GM20431 (cell line): ENCODE data around the gene SEMA4B.

ENCODE experiments used
- in situ Hi-C: fragments of 300-500 bp; cut with MseI, MboI; formaldehyde crosslinking; loops from one replicate; pipeline ENCODE4 v1.15.0; 2020; ENCODE audit warnings: low sequenced_read_pairs; ENCODE audit not compliant: unreplicated experiment

Gene SEMA4B, protein sequence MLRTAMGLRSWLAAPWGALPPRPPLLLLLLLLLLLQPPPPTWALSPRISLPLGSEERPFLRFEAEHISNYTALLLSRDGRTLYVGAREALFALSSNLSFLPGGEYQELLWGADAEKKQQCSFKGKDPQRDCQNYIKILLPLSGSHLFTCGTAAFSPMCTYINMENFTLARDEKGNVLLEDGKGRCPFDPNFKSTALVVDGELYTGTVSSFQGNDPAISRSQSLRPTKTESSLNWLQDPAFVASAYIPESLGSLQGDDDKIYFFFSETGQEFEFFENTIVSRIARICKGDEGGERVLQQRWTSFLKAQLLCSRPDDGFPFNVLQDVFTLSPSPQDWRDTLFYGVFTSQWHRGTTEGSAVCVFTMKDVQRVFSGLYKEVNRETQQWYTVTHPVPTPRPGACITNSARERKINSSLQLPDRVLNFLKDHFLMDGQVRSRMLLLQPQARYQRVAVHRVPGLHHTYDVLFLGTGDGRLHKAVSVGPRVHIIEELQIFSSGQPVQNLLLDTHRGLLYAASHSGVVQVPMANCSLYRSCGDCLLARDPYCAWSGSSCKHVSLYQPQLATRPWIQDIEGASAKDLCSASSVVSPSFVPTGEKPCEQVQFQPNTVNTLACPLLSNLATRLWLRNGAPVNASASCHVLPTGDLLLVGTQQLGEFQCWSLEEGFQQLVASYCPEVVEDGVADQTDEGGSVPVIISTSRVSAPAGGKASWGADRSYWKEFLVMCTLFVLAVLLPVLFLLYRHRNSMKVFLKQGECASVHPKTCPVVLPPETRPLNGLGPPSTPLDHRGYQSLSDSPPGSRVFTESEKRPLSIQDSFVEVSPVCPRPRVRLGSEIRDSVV

DNA sequence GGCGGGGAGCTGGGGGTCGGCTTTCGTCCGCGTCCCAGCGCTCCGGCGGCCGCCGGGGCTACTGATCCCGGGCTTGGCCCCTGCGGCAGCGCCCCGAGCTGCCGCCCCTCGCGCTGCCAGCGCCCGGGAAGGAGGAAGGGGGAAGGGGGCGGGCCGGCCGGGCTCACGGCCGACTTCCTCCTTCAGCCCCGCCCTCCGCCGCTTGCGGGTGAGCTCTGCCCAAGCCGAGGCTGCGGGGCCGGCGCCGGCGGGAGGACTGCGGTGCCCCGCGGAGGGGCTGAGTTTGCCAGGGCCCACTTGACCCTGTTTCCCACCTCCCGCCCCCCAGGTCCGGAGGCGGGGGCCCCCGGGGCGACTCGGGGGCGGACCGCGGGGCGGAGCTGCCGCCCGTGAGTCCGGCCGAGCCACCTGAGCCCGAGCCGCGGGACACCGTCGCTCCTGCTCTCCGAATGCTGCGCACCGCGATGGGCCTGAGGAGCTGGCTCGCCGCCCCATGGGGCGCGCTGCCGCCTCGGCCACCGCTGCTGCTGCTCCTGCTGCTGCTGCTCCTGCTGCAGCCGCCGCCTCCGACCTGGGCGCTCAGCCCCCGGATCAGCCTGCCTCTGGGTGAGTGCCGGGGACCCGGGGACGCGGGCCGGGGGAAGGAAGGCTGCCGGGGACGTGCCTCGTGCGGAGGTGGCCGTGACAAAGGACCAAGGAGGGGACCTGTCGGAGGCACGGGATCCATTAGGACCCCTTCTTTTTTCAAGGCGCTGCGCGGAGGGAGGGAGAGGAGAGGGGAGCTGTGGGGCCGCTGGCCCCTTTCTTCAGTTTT is at the start of gene SEMA4B:
Gene SEMA4B, plus strand, starts transcription at position 201 of the 814 bp plus-strand sequence. Its CDS starts 249 bp downstream, at position 450.
- in situ Hi-C loops: no loop called here

DNA sequence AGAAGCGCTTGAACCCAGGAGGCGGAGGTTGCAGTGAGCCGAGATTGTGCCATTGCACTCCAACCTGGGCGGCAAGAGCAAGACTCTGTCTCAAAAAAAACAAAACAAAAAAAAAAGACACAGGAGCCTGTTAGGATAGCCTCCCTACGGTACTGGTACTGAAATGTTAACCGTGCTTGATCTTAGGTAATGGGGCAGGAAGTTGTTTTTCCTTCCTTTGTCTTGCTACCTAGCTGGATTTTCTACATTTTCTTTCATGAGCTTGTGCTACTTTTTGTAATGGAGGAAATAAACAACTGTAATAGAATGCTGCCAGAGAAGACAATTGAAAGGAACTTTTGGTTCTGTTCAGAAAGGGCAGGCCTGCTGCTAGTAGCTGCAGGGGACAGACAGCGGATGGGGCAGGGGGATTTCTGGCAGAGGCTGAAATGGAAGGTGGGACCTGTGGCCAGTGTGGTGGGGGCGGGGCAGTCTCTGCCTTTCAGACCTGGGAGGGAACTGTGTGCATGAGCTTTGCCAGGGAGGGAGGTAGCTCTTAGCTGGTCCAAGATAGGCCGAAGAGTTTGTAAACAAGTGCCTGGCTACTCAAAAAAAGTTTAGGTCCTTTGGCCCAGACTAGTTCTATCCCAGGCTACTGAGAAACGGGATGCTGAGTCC is 49.0 kb upstream of the SEMA4B start:
- in situ Hi-C loops: no loop called here

DNA sequence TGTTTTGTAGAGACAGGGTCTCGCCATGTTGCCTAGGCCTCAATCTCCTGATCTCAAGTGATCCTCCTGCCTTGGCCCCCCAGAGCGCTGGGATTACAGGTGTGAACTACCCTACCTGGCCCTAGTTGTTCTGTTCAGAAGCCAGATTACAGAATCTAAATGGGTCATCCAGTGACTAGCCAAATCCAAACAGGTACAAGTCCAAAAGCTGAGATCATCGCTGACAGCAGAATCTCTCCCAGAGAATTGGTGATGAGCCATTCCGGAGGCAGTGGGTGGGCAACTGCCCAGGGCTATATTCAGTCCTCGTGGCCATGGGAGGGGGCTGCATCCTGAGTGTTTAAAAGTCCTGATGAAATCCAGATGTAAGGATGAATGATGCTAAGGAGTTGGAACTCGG is 47.5 kb upstream of the SEMA4B start:
- in situ Hi-C loops: no loop called here

DNA sequence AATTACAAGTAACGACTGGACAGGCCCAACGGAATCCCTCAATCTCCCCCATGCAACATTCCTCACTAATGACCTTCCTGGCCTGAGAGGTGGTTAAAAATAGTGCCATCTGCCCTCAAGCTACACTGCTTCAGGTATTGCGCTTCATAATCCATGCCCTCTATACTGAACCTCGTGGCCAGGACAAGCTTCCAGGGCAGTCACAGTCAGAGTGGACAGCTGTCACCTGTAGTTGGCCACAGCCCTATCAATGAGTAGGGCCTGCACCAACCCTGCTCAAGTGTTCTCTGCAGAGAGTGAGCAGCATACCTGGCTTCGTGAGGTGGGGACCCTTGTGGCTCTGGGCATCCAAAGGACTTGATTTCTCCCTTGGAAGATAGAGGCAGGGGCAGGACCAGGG is 46.9 kb upstream of the SEMA4B start:
- in situ Hi-C loops: no loop called here

DNA sequence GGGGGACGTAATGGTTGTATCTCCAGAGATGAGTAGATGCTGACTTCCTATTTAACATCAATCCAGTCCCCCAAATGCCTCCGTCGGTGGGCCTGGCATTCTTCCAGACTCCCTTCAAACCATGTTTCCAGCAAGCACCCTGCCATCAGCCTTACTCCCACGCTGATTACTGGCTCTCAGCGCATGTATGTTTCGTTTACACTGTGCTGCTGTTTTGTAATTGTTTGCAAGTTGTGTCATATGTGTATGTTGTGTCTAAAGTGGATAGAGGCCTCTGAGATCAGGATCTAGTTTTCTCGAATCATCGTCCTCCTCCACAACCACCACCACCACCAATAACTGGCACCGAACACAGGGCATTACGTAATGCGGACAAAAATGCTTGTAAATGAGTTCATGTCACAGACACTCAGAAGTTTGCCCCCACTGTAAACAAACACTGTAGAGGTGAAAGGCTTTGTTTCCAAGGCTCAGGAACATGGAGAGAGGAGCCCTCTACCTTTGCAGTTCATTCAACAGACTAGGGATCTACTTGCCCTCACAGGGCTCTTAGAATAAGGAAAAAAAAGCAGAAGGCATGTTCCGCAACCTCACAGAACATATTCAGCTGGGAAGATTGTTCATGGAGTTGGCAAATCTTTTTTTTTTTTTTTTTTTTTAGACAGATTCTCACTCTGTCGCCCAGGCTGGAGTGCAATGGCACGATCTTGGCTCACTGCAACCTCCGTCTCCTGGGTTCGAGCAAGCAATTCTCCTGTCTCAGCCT is 46.1 kb upstream of the SEMA4B start:
- in situ Hi-C loops: no loop called here

DNA sequence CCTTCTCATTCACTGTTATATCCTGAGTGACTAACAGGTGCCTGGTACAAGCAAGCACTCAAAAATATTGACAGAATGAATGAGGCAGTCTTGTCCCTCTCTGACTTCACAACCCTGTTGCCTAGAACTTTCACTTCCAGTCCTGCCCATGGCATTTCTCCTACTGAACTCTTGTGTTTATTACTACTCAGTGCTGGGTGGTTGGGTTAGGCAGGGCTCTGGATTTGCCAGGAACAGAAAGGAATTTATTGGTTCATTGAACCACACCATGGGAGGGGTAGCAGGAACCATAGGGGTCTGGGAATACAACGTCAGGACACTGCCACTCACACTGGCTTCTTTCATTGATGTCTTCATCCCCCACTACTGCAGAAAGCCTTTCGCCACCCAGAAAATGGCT is 41.9 kb upstream of the SEMA4B start:
- in situ Hi-C loops: no loop called here

DNA sequence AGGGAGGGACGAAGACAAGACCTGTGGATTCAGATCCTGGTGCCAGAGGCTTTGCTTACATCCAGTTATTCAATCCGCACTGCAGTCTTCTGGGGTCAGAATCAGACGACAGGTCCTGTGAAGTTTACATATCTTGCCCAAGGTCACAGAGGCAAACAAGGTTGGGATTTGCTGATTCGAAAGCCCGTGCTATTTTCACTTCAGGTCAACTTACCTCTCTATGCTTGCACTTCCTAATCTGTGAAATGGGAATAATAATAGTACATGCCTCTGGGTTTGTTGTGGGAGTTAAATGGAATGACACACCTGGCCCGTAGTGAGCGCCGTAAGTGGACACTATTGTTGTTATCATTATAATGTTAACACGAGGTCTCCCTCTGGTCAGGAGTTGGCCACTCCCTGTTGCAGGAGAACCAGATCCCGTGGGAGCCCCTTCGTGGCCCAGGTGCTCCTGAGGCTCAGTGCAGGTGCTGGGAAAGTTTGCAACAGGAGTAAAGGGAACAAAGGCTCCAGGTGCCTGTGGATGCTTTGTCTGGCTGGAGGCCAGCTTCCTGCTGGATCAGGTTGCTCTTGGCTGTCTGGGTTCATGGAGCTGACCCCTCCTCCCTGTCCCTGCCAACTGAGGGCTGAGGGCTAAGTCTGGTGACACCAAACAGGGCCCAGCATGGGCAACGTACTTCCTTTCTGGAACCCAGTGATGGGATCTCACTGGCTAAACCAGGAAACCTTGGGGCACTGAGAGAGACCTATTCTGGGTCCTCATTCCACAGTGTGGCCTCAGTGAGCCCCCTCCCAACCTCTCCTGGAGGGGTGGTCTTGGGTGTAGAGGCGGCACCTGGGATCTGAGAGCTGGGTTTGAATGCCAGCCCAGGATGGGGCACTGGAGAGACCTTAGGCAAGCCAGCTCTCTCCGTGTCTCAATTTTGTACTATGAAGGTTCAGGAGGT is 40.1 kb upstream of the SEMA4B start:
- in situ Hi-C loops: loop anchor here (10.0 kb wide), 1 partner anchor 54 kb away; no protein-coding TSS in a partner anchor

DNA sequence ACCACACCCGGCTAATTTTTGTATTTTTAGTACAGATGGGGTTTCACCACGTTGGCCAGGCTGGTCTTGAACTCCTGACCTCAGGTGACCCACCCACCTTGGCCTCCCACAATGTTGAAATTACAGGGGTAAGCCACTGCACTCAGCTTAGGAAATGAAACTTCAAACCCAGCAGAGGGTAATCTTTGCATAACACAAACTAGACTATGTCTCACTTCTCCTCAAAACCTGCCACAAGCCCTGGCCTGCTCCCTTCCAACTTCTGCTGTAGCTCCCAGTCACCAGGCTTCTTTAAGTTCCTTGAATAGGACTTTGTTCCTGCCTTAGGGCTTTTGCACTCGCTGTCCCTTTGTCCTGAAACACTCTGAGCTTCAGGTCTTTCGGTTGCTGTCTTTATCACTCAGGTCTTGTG is 39.2 kb upstream of the SEMA4B start:
- in situ Hi-C loops: loop anchor here (10.0 kb wide), 1 partner anchor 53 kb away; no protein-coding TSS in a partner anchor

DNA sequence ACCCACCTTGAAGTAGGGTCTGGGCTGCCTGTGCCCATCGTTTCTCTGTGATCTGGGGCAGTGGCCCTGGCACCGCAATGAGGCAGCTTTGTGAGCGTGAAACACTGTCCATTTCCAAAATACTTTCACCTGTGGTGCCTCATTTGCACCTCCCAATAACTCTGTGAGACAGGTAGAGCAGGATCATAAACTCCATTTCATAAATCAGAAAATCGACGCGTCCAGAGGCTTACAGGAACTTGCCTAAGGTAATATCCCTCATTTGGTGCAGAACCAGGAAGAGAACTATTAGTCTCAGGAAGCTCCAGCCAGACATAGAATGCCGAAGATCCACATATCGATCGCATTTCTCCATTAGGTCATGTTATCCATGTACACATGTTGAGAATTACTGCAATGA is 38.2 kb upstream of the SEMA4B start:
- in situ Hi-C loops: loop anchor here (10.0 kb wide), 1 partner anchor 52 kb away; no protein-coding TSS in a partner anchor

DNA sequence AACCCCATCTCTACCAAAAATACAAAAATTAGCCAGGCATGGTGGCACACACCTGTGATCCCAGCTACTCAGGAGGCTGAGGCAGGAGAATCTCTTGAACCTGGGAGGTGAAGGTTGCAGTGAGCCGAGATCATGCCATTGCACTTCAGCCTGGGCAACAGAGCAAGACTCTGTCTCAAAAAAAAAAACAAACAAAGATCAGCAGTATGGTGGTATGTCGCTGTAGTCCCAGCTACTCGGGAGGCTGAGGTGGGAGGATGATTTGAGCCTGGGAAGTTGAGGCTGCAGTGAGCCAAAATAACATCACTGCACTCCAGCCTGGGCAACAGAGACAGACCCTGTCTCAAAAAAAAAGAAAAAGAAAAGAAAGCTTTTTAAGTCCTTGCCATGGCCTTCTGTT is 36.9 kb upstream of the SEMA4B start:
- in situ Hi-C loops: loop anchor here (10.0 kb wide), 1 partner anchor 51 kb away; no protein-coding TSS in a partner anchor

DNA sequence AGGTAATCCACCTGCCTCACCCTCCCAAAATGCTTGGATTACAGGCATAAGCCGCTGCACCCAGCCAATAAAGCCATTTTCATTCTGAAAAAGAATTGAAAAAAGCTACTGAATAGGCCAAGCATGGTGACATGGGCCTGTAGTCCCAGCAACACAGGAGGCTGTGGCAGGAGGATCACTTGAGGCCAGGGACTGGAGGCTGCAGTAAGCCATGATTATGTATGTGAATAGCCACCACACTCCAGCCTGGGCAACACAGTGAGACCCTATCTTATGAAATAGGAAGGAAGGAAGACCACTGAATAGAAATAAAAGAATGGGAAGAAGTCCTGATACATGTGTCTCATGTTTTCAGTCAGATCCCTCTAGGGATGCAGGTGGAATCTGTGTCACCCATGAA is 36.0 kb upstream of the SEMA4B start:
- in situ Hi-C loops: loop anchor here (10.0 kb wide), 1 partner anchor 50 kb away; no protein-coding TSS in a partner anchor

DNA sequence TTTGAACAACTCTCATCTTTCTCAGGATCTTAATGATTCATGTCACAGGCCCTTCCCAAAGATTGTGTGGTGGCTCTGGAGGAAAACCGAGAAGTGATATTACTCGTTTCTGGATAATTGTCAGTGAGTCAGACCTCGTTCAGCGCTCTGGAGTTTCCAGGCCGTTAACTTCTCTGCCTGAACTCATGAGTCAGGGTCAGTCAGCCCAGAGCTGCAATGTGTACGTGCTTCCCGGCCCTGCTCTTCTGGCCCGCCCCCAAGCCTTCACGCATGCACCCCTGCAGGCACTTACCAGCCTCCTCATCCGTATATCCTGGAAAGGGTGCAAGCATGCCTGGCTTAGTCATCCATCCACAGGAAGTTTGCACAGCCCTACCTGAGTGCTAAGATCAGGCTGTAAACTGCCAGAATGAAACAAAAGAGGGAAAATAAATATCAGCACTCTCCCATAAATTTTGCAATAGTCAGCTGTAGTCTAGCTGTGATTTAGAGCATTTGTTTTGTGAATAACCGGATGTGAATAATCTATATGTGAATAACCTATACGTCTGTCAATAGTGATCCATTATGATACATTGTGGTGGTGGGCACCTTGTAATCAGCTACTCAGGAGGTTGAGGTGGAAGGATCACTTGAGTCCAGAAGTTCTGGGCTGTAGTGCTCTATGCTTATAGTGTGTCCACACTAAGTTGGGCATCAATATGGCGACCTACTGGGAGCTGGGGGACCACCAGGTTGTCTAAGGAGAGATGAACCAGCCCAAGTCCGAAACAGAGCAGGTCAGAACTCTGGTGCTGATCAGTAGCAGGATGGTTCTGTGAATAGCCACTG is 35.3 kb upstream of the SEMA4B start:
- in situ Hi-C loops: loop anchor here (10.0 kb wide), 1 partner anchor 49 kb away; no protein-coding TSS in a partner anchor

DNA sequence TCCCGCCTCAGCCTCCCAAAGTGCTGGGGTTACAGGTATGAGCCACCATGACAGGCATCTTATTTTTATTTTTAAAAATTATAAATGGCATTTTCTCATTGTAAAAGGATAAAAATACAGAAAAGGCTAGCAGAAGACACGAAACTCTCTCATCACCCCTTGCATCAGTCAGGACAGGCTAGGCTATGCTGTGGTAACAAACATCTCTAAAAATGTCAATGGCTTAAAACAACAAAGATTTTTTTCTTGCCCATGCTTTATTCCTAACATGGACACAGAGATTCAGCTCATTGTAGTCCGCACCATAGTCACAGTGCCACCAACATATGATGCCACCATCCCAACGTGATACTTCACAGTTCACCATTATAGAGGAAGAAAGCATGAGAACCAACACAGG is 34.0 kb upstream of the SEMA4B start:
- in situ Hi-C loops: loop anchor here (10.0 kb wide), 1 partner anchor 48 kb away; no protein-coding TSS in a partner anchor

DNA sequence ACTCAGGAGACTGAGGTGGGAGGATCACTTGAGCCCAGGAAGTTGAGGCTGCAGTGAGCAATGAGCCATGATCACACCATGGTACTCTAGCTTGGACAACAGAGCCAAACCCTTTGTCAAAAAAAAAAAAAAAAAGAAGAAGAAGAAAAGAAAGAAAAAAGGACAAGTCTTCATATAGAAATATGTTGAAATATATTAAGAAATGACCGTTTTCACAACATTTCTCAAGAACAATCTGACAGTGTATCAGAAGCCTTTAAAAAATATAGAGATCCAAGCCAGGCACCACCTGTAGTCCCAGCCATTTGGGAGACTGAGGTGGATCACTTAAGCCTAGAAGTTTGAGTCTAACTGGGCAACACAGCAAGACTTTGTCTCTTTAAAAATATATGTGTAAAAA is 29.5 kb upstream of the SEMA4B start:
- in situ Hi-C loops: no loop called here

DNA sequence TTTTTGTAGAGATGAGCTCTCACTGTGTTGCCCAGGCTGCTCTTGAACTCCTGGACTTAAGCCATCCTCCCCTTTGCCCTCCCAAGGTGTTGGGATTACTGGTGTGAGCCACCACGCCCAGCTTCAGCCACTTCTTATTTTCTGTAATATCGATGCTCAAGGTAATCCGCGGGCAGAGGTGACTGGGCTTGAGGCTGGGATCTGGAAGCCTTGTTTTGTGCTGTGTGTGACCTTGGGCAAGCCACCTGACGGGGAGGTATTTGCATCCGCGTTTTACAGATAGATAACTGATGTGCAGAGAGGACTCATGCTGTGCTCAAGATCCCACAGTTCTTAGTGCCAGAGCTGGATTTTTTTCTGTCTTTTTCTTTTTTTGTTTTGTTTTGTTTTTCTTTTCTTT is 27.8 kb upstream of the SEMA4B start:
- in situ Hi-C loops: no loop called here

DNA sequence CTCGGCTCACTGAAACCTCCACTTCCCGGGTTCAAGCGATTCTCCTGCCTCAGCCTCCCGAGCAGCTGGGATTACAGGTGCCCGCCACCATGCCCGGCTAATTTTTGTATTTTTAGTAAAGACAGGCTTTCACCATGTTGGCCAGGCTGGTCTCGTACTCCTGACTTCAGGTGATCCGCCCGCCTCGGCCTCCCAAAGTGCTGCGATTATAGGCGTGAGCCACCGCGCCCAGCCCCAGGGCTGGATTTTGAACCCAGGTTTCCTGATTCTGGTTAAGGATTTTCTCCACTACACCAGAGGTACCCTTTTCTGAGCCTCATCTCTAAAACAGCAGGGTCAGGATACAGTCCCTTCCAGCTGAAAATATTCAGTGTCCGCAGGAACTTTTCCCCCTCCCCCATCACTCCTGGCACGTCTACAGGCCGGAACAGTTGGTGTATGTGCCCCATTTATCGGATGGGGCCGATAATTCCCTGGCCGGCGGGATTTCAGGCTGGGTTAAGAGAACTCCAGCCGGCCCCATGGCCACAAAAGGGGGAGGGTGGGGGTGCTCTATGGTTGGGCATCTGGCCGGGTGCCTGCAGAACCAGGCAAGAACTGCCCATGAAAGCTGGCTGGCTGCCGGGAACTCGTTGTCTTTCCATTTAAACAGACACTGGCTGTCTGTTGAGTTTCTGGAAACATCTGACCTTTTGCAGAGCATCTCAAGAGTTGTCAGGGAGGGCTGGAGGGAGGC is 26.8 kb upstream of the SEMA4B start:
- in situ Hi-C loops: no loop called here
